Measurements from ENCODE around the gene ZNF521. TPM values are rescaled to one million over a fixed set of nuclear protein-coding genes. Genes with fewer than 3 reads are reported as not detected.

Gene ZNF521
- total and polyA plus RNA-seq, 10 of the 15 experiments (the other 5 are each of a cell fraction or from before 2014, with no cell fraction given): 0.02 to 0.05 (median 0.04) TPM; not detected in 6

DNA sequence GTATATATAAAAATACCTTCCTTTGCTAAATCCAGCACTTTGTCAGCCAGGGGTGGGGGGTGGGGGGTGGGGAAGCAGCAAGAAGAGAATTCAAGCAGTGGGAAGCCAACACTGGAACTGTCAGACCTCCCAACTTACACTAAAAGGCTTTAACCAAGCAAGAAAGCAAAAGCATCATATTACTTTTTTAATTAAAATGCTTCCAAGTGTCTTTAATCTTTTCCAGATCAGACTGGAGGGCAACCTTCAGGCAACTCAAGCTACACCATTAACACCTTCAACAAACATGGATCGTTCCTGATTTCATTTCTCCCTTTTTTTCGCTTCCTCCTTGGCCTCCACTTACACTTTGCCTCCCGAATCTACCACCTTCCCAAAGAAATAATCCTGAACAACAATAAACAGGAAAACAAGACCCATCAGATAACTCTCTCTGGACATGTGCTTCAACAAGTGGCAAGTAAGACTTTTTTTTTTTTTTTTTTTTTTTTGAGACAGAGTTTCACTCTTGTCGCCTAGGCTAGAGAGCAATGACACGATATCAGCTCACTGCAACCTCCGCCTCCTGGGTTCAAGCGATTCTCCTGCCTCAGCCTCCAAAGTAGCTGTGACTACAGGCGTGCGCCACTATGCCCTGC, 35.5 kb downstream of the ZNF521 start:
- no peaks in the 10 kb centered on the region for H3K36me3 ChIP-seq (ENCODE audit: control insufficient read depth in 2 of 2, insufficient read depth in 2 of 2, low read length in 1 of 2)
- H3K4me1 ChIP-seq (ENCODE audit: control insufficient read depth, insufficient read depth, low read length): no peaks in the 10 kb centered on the region
- H4K20me1 ChIP-seq (ENCODE audit: control insufficient read depth, insufficient read depth): no peaks in the 10 kb centered on the region
- no peak overlapping the region for H2AFZ ChIP-seq (ENCODE audit: control insufficient read depth, low read depth, low read length)
- H3K27ac ChIP-seq (ENCODE audit: control insufficient read depth, insufficient read depth): no peak overlapping the region
- ChIA-PET CTCF (no interaction called here), RAD21 (ENCODE audit: unreplicated experiment) (no interaction called here), SMC1A (ENCODE audit: uncharacterized antibody, unreplicated experiment) (no interaction called here), POLR2A (no interaction called here)
- ATAC-seq (no peak), FAIRE-seq (no peak), DNase-seq (ENCODE audit: low read depth, low spot score) (no peak)
- TF ChIP-seq, protein P1, sequence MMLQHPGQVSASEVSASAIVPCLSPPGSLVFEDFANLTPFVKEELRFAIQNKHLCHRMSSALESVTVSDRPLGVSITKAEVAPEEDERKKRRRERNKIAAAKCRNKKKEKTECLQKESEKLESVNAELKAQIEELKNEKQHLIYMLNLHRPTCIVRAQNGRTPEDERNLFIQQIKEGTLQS (IDR thresholded peaks at IDR 0.05; ENCODE audit: borderline replicate concordance, extremely low read depth, low read depth, low read length): no peak
- TF ChIP-seq CBX5 (IDR thresholded peaks at IDR 0.05; ENCODE audit: low read depth) (no peak), ATF7 (IDR thresholded peaks at IDR 0.05; ENCODE audit: low read depth) (no peak), CHD4 (IDR thresholded peaks at IDR 0.05) (no peak), RB1 (IDR thresholded peaks at IDR 0.05; ENCODE audit: borderline replicate concordance) (no peak)
- intact Hi-C loops (cut with micrococcal nuclease; ENCODE audit: unreplicated experiment) (no loop called here), in situ Hi-C loops (cut with MboI) (no loop called here)
- H3K9ac ChIP-seq (ENCODE audit: control insufficient read depth, insufficient read depth, low read length): no peak overlapping the region
- H3K4me3 ChIP-seq: no peak overlapping the region
- no peak overlapping the region for H3K4me2 ChIP-seq (ENCODE audit: control insufficient read depth, insufficient read depth)
- 43% methylated on average over 9 of the region's 9 CpGs for WGBS (ENCODE audit: insufficient coverage, insufficient replicate concordance, low lambda C conversion rate, missing lambda C conversion rate)
- no peaks in the 10 kb centered on the region for H3K9me3 ChIP-seq (replicated peaks; ENCODE audit: control insufficient read depth, insufficient read depth, low read length)
- BruUV-seq (replicated peaks): no TSS peak
- no peaks in the 10 kb centered on the region for H3K27me3 ChIP-seq (replicated peaks in 1 of 2; ENCODE audit: control insufficient read depth in 2 of 2, insufficient read depth in 2 of 2, low read length in 1 of 2)
- no peaks in the 10 kb centered on the region for H3K79me2 ChIP-seq (ENCODE audit: control insufficient read depth, insufficient read depth, low read length)

DNA sequence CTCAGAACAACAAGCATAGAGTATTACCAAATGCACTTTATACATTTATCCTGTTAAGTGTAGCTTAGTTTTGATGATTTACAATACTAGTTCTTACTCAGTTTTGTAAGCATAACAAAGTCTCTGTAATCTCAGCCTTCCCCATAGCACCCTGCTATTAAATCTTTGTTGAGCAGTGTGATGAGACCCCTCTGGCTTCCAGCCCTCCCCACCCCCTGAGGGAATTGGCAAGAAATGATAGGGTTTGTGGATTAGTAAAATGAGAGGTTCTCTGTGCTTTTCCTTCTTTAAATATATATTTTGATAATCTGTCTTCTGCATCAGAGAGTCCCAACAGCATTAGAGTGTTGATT, 37.2 kb downstream of the ZNF521 start:
- POLR2A ChIA-PET: no interaction called here
- H3K4me2 ChIP-seq (ENCODE audit: control insufficient read depth, insufficient read depth): no peak overlapping the region
- CTCF ChIA-PET: no interaction called here
- intact Hi-C loops (cut with micrococcal nuclease; ENCODE audit: unreplicated experiment): no loop called here
- no peaks in the 10 kb centered on the region for H3K4me1 ChIP-seq (ENCODE audit: control insufficient read depth, insufficient read depth, low read length)
- RAD21 ChIA-PET (ENCODE audit: unreplicated experiment): no interaction called here
- H3K9me3 ChIP-seq (replicated peaks; ENCODE audit: control insufficient read depth, insufficient read depth, low read length): no peaks in the 10 kb centered on the region
- no peak overlapping the region for H2AFZ ChIP-seq (ENCODE audit: control insufficient read depth, low read depth, low read length)
- BruUV-seq (replicated peaks): no TSS peak
- FAIRE-seq: no peak
- no peak overlapping the region for H3K27ac ChIP-seq (ENCODE audit: control insufficient read depth, insufficient read depth)
- H3K9ac ChIP-seq (ENCODE audit: control insufficient read depth, insufficient read depth, low read length): no peak overlapping the region
- no peak for DNase-seq (ENCODE audit: low read depth, low spot score)
- no peak for TF ChIP-seq TCF12 (IDR thresholded peaks at IDR 0.05; ENCODE audit: low read depth, low read length)
- TF ChIP-seq ZNF207 (IDR thresholded peaks at IDR 0.05; ENCODE audit: borderline replicate concordance): no peak
- TF ChIP-seq, protein P2, sequence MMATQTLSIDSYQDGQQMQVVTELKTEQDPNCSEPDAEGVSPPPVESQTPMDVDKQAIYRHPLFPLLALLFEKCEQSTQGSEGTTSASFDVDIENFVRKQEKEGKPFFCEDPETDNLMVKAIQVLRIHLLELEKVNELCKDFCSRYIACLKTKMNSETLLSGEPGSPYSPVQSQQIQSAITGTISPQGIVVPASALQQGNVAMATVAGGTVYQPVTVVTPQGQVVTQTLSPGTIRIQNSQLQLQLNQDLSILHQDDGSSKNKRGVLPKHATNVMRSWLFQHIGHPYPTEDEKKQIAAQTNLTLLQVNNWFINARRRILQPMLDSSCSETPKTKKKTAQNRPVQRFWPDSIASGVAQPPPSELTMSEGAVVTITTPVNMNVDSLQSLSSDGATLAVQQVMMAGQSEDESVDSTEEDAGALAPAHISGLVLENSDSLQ (IDR thresholded peaks at IDR 0.05): no peak
- no peak for TF ChIP-seq KDM1A (IDR thresholded peaks at IDR 0.05; ENCODE audit: borderline replicate concordance)
- no peak for ATAC-seq
- no peaks in the 10 kb centered on the region for H3K27me3 ChIP-seq (replicated peaks in 1 of 2; ENCODE audit: control insufficient read depth in 2 of 2, insufficient read depth in 2 of 2, low read length in 1 of 2)
- SMC1A ChIA-PET (ENCODE audit: uncharacterized antibody, unreplicated experiment): no interaction called here
- no peak overlapping the region for H3K4me3 ChIP-seq
- no peaks in the 10 kb centered on the region for H3K36me3 ChIP-seq (ENCODE audit: control insufficient read depth in 2 of 2, insufficient read depth in 2 of 2, low read length in 1 of 2)
- H4K20me1 ChIP-seq (ENCODE audit: control insufficient read depth, insufficient read depth): no peaks in the 10 kb centered on the region
- H3K79me2 ChIP-seq (ENCODE audit: control insufficient read depth, insufficient read depth, low read length): no peaks in the 10 kb centered on the region
- in situ Hi-C loops (cut with MboI): no loop called here
